ENCODE data around the gene GH2. TPM values are rescaled to one million over a fixed set of nuclear protein-coding genes. Genes with fewer than 3 reads are reported as not detected.
A peak's percentile ranks its signal among the peaks of the same experiment; 100 is the strongest.
"Not testable (repeated sequence)": the region's sequence is repeated elsewhere in the genome, so short reads cannot be mapped to it uniquely, and the experiment has no call there.

The GH2 gene
- total and polyA plus RNA-seq, 8 donors, result 0.26 TPM; not detected in 7

DNA sequence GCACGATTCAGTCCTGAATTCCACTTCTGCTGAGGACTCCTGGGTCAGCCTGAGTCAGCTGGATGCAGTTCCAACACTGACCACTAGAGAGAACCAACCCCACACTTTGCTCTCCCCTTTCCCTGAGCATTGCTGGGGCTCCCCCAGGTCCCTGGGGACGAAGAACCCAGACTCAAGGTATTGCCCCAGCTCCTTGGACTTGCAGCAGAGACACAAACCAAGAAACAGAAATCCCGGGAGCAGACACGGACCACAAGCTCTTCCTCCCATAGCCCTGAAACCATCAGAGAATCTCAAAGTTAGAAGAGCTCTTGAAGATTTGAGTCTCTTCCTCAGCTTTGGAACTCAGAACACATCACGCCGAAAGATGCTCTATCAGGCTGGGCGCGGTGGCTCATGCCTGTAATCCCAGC is 37.6 kb upstream of the GH2 start:
- H3K4me1 ChIP-seq, result no peaks in the 10 kb centered on the region
- H3K9me3 ChIP-seq, result no peaks in the 10 kb centered on the region
- H3K27ac ChIP-seq, result no peak overlapping the region
- no peak overlapping the region for H3K4me3 ChIP-seq
- H3K36me3 ChIP-seq, result no peaks in the 10 kb centered on the region
- DNase-seq (peak; percentile 31 to 55 (median 42)), ATAC-seq (peak; percentile 96)
- H3K27me3 ChIP-seq, result no peaks in the 10 kb centered on the region
- intact Hi-C loops (cut with DNase I), result loop anchor here in 1 of 2 donors (5.0 to 10.0 kb wide), 2 partner anchors 108 to 215 kb away; partner anchors contain the start of gene ERN1
- TF ChIP-seq, protein P1, sequence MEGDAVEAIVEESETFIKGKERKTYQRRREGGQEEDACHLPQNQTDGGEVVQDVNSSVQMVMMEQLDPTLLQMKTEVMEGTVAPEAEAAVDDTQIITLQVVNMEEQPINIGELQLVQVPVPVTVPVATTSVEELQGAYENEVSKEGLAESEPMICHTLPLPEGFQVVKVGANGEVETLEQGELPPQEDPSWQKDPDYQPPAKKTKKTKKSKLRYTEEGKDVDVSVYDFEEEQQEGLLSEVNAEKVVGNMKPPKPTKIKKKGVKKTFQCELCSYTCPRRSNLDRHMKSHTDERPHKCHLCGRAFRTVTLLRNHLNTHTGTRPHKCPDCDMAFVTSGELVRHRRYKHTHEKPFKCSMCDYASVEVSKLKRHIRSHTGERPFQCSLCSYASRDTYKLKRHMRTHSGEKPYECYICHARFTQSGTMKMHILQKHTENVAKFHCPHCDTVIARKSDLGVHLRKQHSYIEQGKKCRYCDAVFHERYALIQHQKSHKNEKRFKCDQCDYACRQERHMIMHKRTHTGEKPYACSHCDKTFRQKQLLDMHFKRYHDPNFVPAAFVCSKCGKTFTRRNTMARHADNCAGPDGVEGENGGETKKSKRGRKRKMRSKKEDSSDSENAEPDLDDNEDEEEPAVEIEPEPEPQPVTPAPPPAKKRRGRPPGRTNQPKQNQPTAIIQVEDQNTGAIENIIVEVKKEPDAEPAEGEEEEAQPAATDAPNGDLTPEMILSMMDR (IDR thresholded peaks at IDR 0.05), result peak; percentile 93 to 99

DNA sequence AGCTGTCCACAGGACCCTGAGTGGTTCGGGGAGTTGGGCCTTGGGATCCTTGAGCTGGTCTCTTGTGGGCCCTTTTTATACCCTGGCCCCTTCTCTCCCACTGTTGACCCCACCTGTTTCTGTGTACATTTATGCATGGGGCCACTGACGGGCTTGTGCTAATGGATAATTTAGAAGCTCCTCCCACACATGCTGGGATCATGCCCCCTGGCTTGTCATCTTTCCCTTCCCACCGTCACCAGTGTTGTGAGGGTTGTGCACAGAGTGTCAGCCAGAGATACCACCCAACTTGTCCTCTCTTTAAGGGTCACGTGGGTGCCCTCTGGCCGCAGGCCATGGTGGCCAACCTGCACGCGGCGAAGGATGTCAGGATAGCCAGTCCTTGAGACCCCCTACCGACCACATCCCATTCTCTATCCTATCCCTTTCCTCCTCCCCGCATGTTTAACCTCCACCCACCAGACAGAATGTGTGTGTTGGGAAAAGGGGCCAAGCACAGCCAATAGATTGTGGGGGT is 37.1 kb upstream of the GH2 start, which contains the start of gene GH1:
Gene GH1, minus strand, starts transcription at position 51 of the 517 bp plus-strand sequence. CDS start 63 bp downstream, outside the sequence.
- not testable (repeated sequence) for H3K36me3 ChIP-seq, H3K9me3 ChIP-seq, H3K27ac ChIP-seq, ATAC-seq, H3K4me3 ChIP-seq, H3K4me1 ChIP-seq, H3K27me3 ChIP-seq
- intact Hi-C loops (cut with DNase I), result loop anchor here in 1 of 2 donors (5.0 to 10.0 kb wide), 2 partner anchors 108 to 216 kb away; partner anchors contain the start of gene ERN1
- peak in 2 of 4 donors; percentile 14 to 25 for DNase-seq

- H3K27me3 ChIP-seq, result no peaks in the 10 kb centered on the region
- no peak overlapping the region for H3K4me3 ChIP-seq
- H3K27ac ChIP-seq, result no peak overlapping the region
- H3K4me1 ChIP-seq, result no peaks in the 10 kb centered on the region
- no peaks in the 10 kb centered on the region for H3K36me3 ChIP-seq
- TF ChIP-seq, protein P1 (IDR thresholded peaks at IDR 0.05), result no peak
- intact Hi-C loops (cut with DNase I), result loop anchor here in 1 of 2 donors (5.0 to 10.0 kb wide), 2 partner anchors 109 to 216 kb away; partner anchors contain the start of gene ERN1
- ATAC-seq, result no peak
- peak in 2 of 4 donors; percentile 20 to 36 for DNase-seq
- H3K9me3 ChIP-seq, result no peaks in the 10 kb centered on the region
Observed at GRCh38 chr17:63918305-63918704, 36.6 kb upstream of the GH2 start.

DNA sequence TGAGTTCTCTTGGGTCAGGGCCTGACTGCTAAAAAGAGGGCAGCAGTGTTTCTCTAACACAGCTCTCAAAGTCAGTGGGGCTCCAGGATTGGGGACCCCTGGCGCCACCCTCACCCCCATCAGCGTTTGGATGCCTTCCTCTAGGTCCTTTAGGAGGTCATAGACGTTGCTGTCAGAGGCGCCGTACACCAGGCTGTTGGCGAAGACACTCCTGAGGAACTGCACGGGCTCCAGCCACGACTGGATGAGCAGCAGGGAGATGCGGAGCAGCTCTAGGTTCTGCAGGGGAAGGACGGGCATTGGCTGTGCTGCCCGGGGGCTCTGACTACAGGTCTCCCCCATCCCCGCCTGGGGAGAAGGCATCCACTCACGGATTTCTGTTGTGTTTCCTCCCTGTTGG is 35.9 kb upstream of the GH2 start:
- TF ChIP-seq, protein P1 (IDR thresholded peaks at IDR 0.05), result no peak
- Histone ChIP-seq H3K27me3 (no peaks in the 10 kb centered on the region), H3K4me1 (no peaks in the 10 kb centered on the region), H3K9me3 (no peaks in the 10 kb centered on the region), H3K27ac (no peak overlapping the region), H3K36me3 (no peaks in the 10 kb centered on the region), H3K4me3 (no peak overlapping the region)
- intact Hi-C loops (cut with DNase I), result loop anchor here in 1 of 2 donors (5.0 to 10.0 kb wide), 2 partner anchors 110 to 217 kb away; partner anchors contain the start of gene ERN1
- DNase-seq (peak in 2 of 4 donors; percentile 26 to 54), ATAC-seq (no peak)

DNA sequence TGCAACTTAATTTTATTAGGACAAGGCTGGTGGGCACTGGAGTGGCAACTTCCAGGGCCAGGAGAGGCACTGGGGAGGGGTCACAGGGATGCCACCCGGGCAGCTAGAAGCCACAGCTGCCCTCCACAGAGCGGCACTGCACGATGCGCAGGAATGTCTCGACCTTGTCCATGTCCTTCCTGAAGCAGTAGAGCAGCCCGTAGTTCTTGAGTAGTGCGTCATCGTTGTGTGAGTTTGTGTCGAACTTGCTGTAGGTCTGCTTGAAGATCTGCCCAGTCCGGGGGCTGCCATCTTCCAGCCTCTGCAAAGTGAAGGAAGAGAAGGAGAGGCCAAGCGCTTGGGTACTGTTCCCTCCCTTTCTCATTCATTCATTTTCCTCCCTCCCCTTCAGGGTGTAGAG is 35.5 kb upstream of the GH2 start:
- not testable (repeated sequence) for H3K9me3 ChIP-seq, H3K27ac ChIP-seq, H3K4me1 ChIP-seq, H3K4me3 ChIP-seq, H3K27me3 ChIP-seq, ATAC-seq, H3K36me3 ChIP-seq
- DNase-seq, result peak in 1 of 4 donors; percentile 18
- intact Hi-C loops (cut with DNase I), result loop anchor here in 1 of 2 donors (5.0 to 10.0 kb wide), 2 partner anchors 110 to 218 kb away; partner anchors contain the start of gene ERN1

- Histone ChIP-seq H3K27ac (no peak overlapping the region), H3K4me1 (no peaks in the 10 kb centered on the region), H3K27me3 (no peaks in the 10 kb centered on the region), H3K9me3 (no peaks in the 10 kb centered on the region), H3K36me3 (no peaks in the 10 kb centered on the region), H3K4me3 (no peak overlapping the region)
- intact Hi-C loops (cut with DNase I), result loop anchor here in 1 of 2 donors (5.0 to 10.0 kb wide), 2 partner anchors 111 to 218 kb away; partner anchors contain the start of gene ERN1
- TF ChIP-seq, protein P1 (IDR thresholded peaks at IDR 0.05), result no peak
- DNase-seq (peak in 2 of 4 donors; percentile 20 to 26), ATAC-seq (no peak)
Observed at GRCh38 chr17:63916566-63917185, 34.9 kb upstream of the GH2 start.

DNA sequence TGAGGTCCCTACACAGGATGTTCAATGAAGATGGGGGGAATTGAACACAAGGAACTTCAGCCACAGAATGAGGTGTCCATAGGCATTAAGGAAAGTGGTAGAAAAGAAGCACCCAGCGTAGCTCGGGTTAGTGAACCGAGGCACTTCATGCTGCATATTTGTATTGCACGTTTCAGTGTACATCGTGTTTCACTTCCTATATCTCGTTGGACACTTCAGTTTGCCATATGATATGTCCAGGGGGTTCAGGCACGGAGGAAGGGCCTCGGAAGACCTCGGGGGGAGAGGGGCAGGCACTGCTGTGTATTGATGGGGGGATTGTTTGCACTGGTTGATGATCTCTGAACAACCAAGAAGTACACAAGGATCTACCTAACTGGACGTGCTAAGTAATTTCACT is 34.0 kb upstream of the GH2 start:
- not testable (repeated sequence) for H3K36me3 ChIP-seq, ATAC-seq, H3K9me3 ChIP-seq, H3K27me3 ChIP-seq, H3K4me3 ChIP-seq, H3K27ac ChIP-seq, H3K4me1 ChIP-seq
- peak in 1 of 4 donors; percentile 8 for DNase-seq
- intact Hi-C loops (cut with DNase I), result loop anchor here in 1 of 2 donors (5.0 to 10.0 kb wide), 2 partner anchors 112 to 219 kb away; partner anchors contain the start of gene ERN1

All from left lung (tissue), 10 donors.